ENCODE measurements around the gene ERF.

DNA sequence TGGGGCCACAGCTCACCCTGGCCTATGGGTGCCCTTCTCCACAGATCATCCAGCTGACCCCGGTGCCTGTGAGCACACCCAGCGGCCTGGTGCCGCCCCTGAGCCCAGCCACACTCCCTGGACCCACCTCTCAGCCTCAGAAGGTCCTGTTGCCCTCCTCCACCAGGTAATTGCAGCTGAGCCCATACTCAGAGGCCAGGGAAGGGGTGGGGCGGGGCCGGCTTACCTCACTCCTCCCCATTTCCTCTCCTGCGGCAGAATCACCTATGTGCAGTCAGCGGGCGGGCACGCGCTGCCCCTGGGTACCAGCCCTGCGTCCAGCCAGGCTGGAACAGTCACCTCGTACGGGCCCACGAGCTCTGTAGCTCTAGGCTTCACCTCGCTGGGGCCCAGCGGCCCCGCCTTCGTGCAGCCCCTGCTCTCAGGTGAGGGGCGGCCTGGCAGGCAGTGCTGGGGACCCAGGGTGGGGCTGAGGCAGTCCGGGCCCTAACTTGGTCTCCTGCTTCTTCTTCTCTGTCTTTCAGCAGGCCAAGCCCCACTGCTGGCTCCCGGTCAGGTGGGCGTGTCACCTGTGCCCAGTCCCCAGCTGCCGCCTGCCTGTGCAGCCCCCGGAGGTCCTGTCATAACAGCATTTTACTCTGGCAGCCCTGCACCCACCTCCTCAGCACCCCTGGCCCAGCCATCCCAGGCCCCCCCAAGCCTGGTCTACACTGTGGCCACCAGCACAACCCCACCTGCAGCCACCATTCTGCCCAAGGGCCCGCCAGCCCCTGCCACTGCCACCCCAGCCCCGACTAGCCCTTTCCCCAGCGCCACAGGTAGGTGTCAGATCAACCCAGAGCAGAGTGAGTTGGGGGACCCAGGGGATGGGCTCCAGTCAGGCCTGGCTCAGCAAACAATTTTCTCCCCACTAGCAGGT is 37.4 kb upstream of the ERF start:
- no peak for TF ChIP-seq ZNF70 (CRISPR knock-in tag; IDR thresholded peaks at IDR 0.05)
- no peak for TF ChIP-seq ZFP3 (CRISPR knock-in tag; IDR thresholded peaks at IDR 0.05)
- TF ChIP-seq, protein P1, sequence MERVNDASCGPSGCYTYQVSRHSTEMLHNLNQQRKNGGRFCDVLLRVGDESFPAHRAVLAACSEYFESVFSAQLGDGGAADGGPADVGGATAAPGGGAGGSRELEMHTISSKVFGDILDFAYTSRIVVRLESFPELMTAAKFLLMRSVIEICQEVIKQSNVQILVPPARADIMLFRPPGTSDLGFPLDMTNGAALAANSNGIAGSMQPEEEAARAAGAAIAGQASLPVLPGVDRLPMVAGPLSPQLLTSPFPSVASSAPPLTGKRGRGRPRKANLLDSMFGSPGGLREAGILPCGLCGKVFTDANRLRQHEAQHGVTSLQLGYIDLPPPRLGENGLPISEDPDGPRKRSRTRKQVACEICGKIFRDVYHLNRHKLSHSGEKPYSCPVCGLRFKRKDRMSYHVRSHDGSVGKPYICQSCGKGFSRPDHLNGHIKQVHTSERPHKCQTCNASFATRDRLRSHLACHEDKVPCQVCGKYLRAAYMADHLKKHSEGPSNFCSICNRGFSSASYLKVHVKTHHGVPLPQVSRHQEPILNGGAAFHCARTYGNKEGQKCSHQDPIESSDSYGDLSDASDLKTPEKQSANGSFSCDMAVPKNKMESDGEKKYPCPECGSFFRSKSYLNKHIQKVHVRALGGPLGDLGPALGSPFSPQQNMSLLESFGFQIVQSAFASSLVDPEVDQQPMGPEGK (CRISPR knock-in tag; IDR thresholded peaks at IDR 0.05; ENCODE audit: borderline replicate concordance): no peak
- no peak for TF ChIP-seq RARB (CRISPR knock-in tag; IDR thresholded peaks at IDR 0.05)
- TF ChIP-seq, protein P2, sequence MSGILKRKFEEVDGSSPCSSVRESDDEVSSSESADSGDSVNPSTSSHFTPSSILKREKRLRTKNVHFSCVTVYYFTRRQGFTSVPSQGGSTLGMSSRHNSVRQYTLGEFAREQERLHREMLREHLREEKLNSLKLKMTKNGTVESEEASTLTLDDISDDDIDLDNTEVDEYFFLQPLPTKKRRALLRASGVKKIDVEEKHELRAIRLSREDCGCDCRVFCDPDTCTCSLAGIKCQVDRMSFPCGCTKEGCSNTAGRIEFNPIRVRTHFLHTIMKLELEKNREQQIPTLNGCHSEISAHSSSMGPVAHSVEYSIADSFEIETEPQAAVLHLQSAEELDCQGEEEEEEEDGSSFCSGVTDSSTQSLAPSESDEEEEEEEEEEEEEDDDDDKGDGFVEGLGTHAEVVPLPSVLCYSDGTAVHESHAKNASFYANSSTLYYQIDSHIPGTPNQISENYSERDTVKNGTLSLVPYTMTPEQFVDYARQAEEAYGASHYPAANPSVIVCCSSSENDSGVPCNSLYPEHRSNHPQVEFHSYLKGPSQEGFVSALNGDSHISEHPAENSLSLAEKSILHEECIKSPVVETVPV (CRISPR knock-in tag; IDR thresholded peaks at IDR 0.05): no peak
- TF ChIP-seq OSR1 (CRISPR knock-in tag; IDR thresholded peaks at IDR 0.05): no peak

All from SK-N-SH treated with all-trans-retinoic acid at 6 μM for 48 hours (cell line).